ENCODE measurements around the gene OR8K3.

- TF ChIP-seq POLR2A (IDR thresholded peaks at IDR 0.05) = no peak
- TF ChIP-seq, protein P1, sequence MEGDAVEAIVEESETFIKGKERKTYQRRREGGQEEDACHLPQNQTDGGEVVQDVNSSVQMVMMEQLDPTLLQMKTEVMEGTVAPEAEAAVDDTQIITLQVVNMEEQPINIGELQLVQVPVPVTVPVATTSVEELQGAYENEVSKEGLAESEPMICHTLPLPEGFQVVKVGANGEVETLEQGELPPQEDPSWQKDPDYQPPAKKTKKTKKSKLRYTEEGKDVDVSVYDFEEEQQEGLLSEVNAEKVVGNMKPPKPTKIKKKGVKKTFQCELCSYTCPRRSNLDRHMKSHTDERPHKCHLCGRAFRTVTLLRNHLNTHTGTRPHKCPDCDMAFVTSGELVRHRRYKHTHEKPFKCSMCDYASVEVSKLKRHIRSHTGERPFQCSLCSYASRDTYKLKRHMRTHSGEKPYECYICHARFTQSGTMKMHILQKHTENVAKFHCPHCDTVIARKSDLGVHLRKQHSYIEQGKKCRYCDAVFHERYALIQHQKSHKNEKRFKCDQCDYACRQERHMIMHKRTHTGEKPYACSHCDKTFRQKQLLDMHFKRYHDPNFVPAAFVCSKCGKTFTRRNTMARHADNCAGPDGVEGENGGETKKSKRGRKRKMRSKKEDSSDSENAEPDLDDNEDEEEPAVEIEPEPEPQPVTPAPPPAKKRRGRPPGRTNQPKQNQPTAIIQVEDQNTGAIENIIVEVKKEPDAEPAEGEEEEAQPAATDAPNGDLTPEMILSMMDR (IDR thresholded peaks at IDR 0.05) = no peak
These were observed 43.9 kb upstream of the OR8K3 start for GRCh38 chr11:56271092-56271491.

Data from breast epithelium (tissue), 3 donors.